Activated T-cell treated with anti-CD3 and anti-CD28 coated beads, Interleukin-2, amount 50 U/mL, for 4 hours (primary cell): ENCODE data around the gene NRG3. TPM values are rescaled to one million over a fixed set of nuclear protein-coding genes. Genes with fewer than 3 reads are reported as not detected.

ENCODE experiments used
- ATAC-seq, 2 donors: fragments of 200-7000 bp; cut with Tn5 transposase; one replicate each; pipeline ENCODE4 v1.10.0; 2021
- DNase-seq: peaks from one replicate; pipeline ENCODE4 v3.0.0-alpha.2; 2020
- H3K27me3 Mint-ChIP-seq: one replicate; pipeline ENCODE4 v1.8.0; 2021; ENCODE audit warnings: low read depth, mixed read lengths
- H3K36me3 Mint-ChIP-seq: one replicate; pipeline ENCODE4 v1.8.0; 2022; ENCODE audit warnings: mixed read lengths; ENCODE audit not compliant: insufficient read depth
- H3K4me1 Mint-ChIP-seq: one replicate; pipeline ENCODE4 v1.8.0; 2021; ENCODE audit warnings: low read depth, mixed read lengths
- H3K4me3 Mint-ChIP-seq: one replicate; pipeline ENCODE4 v1.8.0; 2021; ENCODE audit warnings: mild to moderate bottlenecking, moderate library complexity, mixed read lengths
- H3K9me3 Mint-ChIP-seq: one replicate; pipeline ENCODE4 v1.8.0; 2021; ENCODE audit warnings: mixed read lengths
- total RNA-seq, 3 donors: library from RNA; stranded (reverse); gene quantifications; one replicate each; pipeline ENCODE4 v1.2.1, GENCODE V29; 2021

Gene NRG3
- total RNA-seq, 3 donors from 2014 or later, result not detected

GRCh38 chr10:82148764-82149163 lies 273.8 kb downstream of the NRG3 start:
- DNase-seq, result no peak
- Mint-ChIP-seq H3K4me1 (no peaks in the 10 kb centered on the region), H3K36me3 (no peaks in the 10 kb centered on the region), H3K4me3 (no peak overlapping the region), H3K9me3 (peaks cover 3% of the 10 kb centered on the region), H3K27me3 (no peaks in the 10 kb centered on the region)
- no peak for ATAC-seq

- H3K9me3 Mint-ChIP-seq, result peaks cover 3% of the 10 kb centered on the region
- no peaks in the 10 kb centered on the region for H3K27me3 Mint-ChIP-seq
- H3K4me3 Mint-ChIP-seq, result no peak overlapping the region
- ATAC-seq, result no peak
- no peaks in the 10 kb centered on the region for H3K36me3 Mint-ChIP-seq
- no peak for DNase-seq
- no peaks in the 10 kb centered on the region for H3K4me1 Mint-ChIP-seq
Observed at GRCh38 chr10:82149674-82150073, 274.7 kb downstream of the NRG3 start.

GRCh38 chr10:82150123-82150900 lies 275.3 kb downstream of the NRG3 start:
- Mint-ChIP-seq H3K36me3 (no peaks in the 10 kb centered on the region), H3K4me1 (no peaks in the 10 kb centered on the region), H3K9me3 (peaks cover 3% of the 10 kb centered on the region), H3K4me3 (no peak overlapping the region), H3K27me3 (no peaks in the 10 kb centered on the region)
- DNase-seq, result no peak
- no peak for ATAC-seq

- Mint-ChIP-seq H3K9me3 (peaks cover 15% of the 10 kb centered on the region), H3K27me3 (no peaks in the 10 kb centered on the region), H3K4me3 (no peak overlapping the region), H3K4me1 (no peaks in the 10 kb centered on the region), H3K36me3 (no peaks in the 10 kb centered on the region)
- ATAC-seq, result no peak
- no peak for DNase-seq
Observed at GRCh38 chr10:82160307-82160706, 285.3 kb downstream of the NRG3 start.

GRCh38 chr10:82161264-82161663 lies 286.3 kb downstream of the NRG3 start:
- no peak for ATAC-seq
- H3K27me3 Mint-ChIP-seq, result no peaks in the 10 kb centered on the region
- H3K9me3 Mint-ChIP-seq, result peaks cover 15% of the 10 kb centered on the region
- H3K4me3 Mint-ChIP-seq, result no peak overlapping the region
- no peaks in the 10 kb centered on the region for H3K4me1 Mint-ChIP-seq
- no peak for DNase-seq
- no peaks in the 10 kb centered on the region for H3K36me3 Mint-ChIP-seq

GRCh38 chr10:82162549-82163195 lies 287.7 kb downstream of the NRG3 start:
- no peaks in the 10 kb centered on the region for H3K4me1 Mint-ChIP-seq
- no peak overlapping the region for H3K4me3 Mint-ChIP-seq
- peaks cover 19% of the 10 kb centered on the region for H3K9me3 Mint-ChIP-seq
- no peak for ATAC-seq
- DNase-seq, result no peak
- no peaks in the 10 kb centered on the region for H3K27me3 Mint-ChIP-seq
- no peaks in the 10 kb centered on the region for H3K36me3 Mint-ChIP-seq

- no peak overlapping the region for H3K4me3 Mint-ChIP-seq
- no peaks in the 10 kb centered on the region for H3K27me3 Mint-ChIP-seq
- H3K9me3 Mint-ChIP-seq, result peaks cover 4% of the 10 kb centered on the region
- DNase-seq (no peak), ATAC-seq (no peak)
- H3K36me3 Mint-ChIP-seq, result no peaks in the 10 kb centered on the region
- H3K4me1 Mint-ChIP-seq, result no peaks in the 10 kb centered on the region
Observed at GRCh38 chr10:82171899-82172298, 296.9 kb downstream of the NRG3 start.

- no peaks in the 10 kb centered on the region for H3K27me3 Mint-ChIP-seq
- no peak overlapping the region for H3K4me3 Mint-ChIP-seq
- DNase-seq, result no peak
- peaks cover 7% of the 10 kb centered on the region for H3K9me3 Mint-ChIP-seq
- H3K4me1 Mint-ChIP-seq, result no peaks in the 10 kb centered on the region
- no peaks in the 10 kb centered on the region for H3K36me3 Mint-ChIP-seq
- ATAC-seq, result no peak
Observed at GRCh38 chr10:82176587-82176986, 301.6 kb downstream of the NRG3 start.

- Mint-ChIP-seq H3K9me3 (peaks cover 4% of the 10 kb centered on the region), H3K4me3 (no peak overlapping the region), H3K27me3 (no peaks in the 10 kb centered on the region), H3K4me1 (no peaks in the 10 kb centered on the region), H3K36me3 (no peaks in the 10 kb centered on the region)
- no peak for ATAC-seq
- no peak for DNase-seq
Observed at GRCh38 chr10:82190432-82191260, 315.7 kb downstream of the NRG3 start.

GRCh38 chr10:82191653-82192052 lies 316.7 kb downstream of the NRG3 start:
- no peaks in the 10 kb centered on the region for H3K4me1 Mint-ChIP-seq
- H3K9me3 Mint-ChIP-seq, result peaks cover 8% of the 10 kb centered on the region
- no peak for ATAC-seq
- DNase-seq, result no peak
- H3K4me3 Mint-ChIP-seq, result no peak overlapping the region
- no peaks in the 10 kb centered on the region for H3K36me3 Mint-ChIP-seq
- no peaks in the 10 kb centered on the region for H3K27me3 Mint-ChIP-seq

- no peak overlapping the region for H3K4me3 Mint-ChIP-seq
- no peaks in the 10 kb centered on the region for H3K36me3 Mint-ChIP-seq
- DNase-seq, result no peak
- ATAC-seq, result no peak
- no peaks in the 10 kb centered on the region for H3K4me1 Mint-ChIP-seq
- H3K27me3 Mint-ChIP-seq, result no peaks in the 10 kb centered on the region
- H3K9me3 Mint-ChIP-seq, result peaks cover 8% of the 10 kb centered on the region
Observed at GRCh38 chr10:82192665-82193064, 317.7 kb downstream of the NRG3 start.

- peaks cover 8% of the 10 kb centered on the region for H3K9me3 Mint-ChIP-seq
- no peak for ATAC-seq
- no peaks in the 10 kb centered on the region for H3K36me3 Mint-ChIP-seq
- no peaks in the 10 kb centered on the region for H3K4me1 Mint-ChIP-seq
- no peak for DNase-seq
- no peaks in the 10 kb centered on the region for H3K27me3 Mint-ChIP-seq
- H3K4me3 Mint-ChIP-seq, result no peak overlapping the region
Observed at GRCh38 chr10:82194419-82194818, 319.4 kb downstream of the NRG3 start.

- ATAC-seq, result no peak
- DNase-seq, result no peak
- Mint-ChIP-seq H3K4me1 (no peaks in the 10 kb centered on the region), H3K9me3 (peaks cover 17% of the 10 kb centered on the region), H3K4me3 (no peak overlapping the region), H3K36me3 (no peaks in the 10 kb centered on the region), H3K27me3 (no peaks in the 10 kb centered on the region)
Observed at GRCh38 chr10:82206831-82207230, 331.8 kb downstream of the NRG3 start.

- no peak for ATAC-seq
- no peak for DNase-seq
- no peak overlapping the region for H3K4me3 Mint-ChIP-seq
- no peaks in the 10 kb centered on the region for H3K4me1 Mint-ChIP-seq
- H3K27me3 Mint-ChIP-seq, result no peaks in the 10 kb centered on the region
- no peaks in the 10 kb centered on the region for H3K36me3 Mint-ChIP-seq
- H3K9me3 Mint-ChIP-seq, result peaks cover 14% of the 10 kb centered on the region
Observed at GRCh38 chr10:82208726-82209125, 333.7 kb downstream of the NRG3 start.
